Embryonic facial prominence (tissue), 1 donor: Measurements from ENCODE around the gene NOS1AP.
"Not testable (repeated sequence)": the region's sequence is repeated elsewhere in the genome, so short reads cannot be mapped to it uniquely, and the experiment has no call there.

Source experiments
- DNase-seq: peaks from one replicate; pipeline ENCODE4 v3.0.0-alpha.2; 2016; ENCODE audit errors: extremely low spot score

Gene NOS1AP

GRCh38 chr1:162412002-162412401 is 342.5 kb downstream of the NOS1AP start, which contains the start of gene SH2D1B:
SH2D1B (minus strand) TSS chr1:162412136; CDS start chr1:162412016, 120 bp downstream.
- no peak for DNase-seq

GRCh38 chr1:162416215-162416614 is 346.7 kb downstream of the NOS1AP start:
- no peak for DNase-seq

- DNase-seq, result no peak
Observed at GRCh38 chr1:162416909-162417308, 347.4 kb downstream of the NOS1AP start.

- no peak for DNase-seq
Observed at GRCh38 chr1:162417650-162418049, 348.2 kb downstream of the NOS1AP start.

- not testable (repeated sequence) for DNase-seq
Observed at GRCh38 chr1:162418584-162418983, 349.1 kb downstream of the NOS1AP start.

- DNase-seq, result not testable (repeated sequence)
Observed at GRCh38 chr1:162419450-162419931, 350.0 kb downstream of the NOS1AP start.
